ENCODE measurements around the gene C1QTNF8.

C1QTNF8 gene

GRCh38 chr16:1096169-1097082 lies at the start of gene C1QTNF8:
C1QTNF8 (minus strand) TSS chr16:1096244; CDS start chr16:1094922, 1,322 bp downstream.
- DNase-seq, result no peak

GRCh38 chr16:1145383-1146100 lies 49.5 kb upstream of the C1QTNF8 start:
- peak; percentile 97 for DNase-seq

GRCh38 chr16:1144476-1145382 lies 48.7 kb upstream of the C1QTNF8 start:
- peak; percentile 19 for DNase-seq

DNA sequence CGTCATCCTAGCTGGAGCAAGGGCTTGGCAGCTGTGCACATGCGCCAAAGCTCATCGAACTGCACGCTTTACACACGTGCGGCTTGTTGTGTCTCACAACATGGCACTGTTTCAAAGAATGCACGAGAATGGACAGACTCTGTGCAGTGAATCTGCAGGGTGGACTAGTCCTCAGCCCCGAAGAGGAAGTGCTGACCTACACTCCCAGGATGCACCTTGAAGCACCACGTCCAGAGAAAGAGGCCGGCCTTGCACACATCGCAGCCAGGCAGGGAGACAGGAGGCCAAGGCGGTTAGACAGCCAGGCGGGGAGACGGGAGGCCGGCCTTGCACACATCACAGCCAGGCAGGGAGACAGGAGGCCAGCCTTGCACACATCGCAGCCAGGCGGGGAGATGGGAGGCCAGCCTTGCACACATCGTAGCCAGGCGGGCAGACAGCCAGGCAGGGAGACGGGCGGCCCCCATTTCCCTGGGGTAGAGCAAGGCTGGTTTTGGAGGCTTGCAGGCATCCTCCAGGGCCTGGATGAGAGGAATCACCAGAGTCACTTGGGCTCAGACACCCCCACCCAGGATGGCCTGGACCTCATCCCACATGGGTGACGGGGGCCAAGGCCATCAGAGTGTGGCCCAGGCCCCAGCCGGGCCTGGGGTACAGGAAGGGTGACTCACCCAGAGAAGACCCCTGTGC lies 47.9 kb upstream of the C1QTNF8 start:
- no peak for DNase-seq

DNA sequence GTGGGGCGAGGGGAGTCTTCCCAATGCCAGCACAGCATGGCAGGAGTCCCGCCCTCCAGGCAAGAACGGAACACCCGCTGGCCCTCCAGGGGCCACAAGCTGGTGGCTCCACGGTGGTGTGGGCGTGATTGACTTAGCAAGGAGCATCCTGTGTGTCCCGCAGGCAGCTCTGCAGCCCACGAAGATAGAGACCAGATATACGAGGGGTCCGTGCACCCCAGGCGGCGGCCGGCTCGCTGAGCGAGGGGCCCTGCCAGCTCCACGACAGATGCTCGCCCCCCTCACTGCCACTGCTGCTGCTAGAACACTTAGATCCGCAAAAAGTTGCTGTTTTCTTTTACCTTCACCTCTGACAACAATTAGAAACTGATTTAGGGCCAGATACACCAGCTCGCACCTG lies 46.9 kb upstream of the C1QTNF8 start:
- DNase-seq, result peak; percentile 19

- no peak for DNase-seq
Observed at GRCh38 chr16:1141716-1142115, 45.7 kb upstream of the C1QTNF8 start.

DNA sequence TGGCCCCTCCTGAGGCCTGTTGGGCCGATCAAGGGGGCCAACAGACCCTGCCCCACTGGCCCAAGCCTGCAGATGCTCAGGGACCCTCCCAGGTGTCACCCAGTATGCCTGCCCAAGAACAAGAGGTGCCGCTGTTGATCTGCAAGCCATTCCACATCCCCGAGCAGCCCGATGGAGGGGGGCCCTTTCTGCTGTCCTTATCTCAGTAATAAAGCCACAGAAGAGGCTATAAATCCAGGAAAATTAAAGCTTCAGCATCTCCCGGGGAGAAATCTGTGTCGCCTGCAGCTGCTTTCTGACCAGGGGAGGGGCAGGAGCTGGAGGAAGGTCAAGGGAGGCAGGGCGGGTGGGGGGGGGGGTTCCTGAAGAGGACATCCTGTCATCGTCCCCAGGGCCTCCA lies 45.1 kb upstream of the C1QTNF8 start:
- DNase-seq, result no peak

- no peak for DNase-seq
Observed at GRCh38 chr16:1140582-1141162, 44.6 kb upstream of the C1QTNF8 start.

GRCh38 chr16:1137604-1138003 lies 41.6 kb upstream of the C1QTNF8 start:
- DNase-seq, result no peak

DNA sequence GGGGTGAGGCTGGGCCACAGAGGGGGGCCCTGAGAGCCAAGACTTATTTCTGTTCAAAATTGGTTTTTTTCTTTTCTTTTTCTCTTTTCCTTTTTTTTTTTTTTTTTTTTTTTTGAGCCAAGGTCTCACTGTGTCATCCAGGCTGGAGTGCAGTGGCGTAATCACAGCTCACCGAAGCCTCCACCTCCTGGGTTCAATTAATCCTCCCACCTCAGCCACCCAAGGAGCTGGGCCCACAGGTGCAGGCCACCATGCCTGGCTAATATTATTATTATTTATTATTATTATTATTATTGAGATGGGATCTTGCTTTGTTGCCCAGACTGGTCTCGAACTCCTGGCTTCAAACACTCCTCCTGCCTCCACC lies 39.4 kb upstream of the C1QTNF8 start:
- no peak for DNase-seq

DNA sequence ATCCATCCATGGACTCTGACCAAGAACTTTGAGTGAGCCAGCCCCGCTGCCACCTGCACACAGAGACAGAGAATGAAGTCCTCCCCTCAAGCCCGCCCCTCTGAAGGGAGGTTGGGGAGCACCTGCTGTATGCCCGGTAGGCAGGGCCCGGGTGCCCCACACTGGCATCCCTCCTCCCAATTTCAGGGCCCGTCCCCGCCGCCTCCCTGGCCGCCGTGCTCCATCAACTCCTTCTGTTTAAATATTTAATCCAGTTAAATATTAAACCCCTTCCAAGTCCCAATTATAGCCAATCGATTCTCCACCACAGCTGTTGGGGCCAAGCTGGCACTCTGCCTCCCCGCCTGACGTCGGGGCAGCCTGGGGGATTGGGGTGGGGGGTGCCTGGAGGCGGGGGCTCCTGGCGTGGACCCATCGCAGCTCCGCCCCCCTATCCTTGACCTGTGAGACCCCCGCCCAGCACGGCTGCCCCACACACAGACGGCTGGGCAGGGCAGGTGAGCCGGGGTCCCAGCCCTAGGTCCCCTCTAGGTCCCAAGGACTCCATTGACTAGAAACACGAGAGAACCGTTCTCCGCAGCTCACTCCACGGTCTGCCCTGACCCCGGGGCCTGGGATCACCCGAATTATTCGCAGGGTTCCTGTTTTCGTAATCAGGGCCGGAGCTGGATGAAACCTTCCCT lies 38.9 kb upstream of the C1QTNF8 start:
- DNase-seq, result no peak

- no peak for DNase-seq
Observed at GRCh38 chr16:1133810-1134520, 37.9 kb upstream of the C1QTNF8 start.

GRCh38 chr16:1133271-1133670 lies 37.2 kb upstream of the C1QTNF8 start:
- no peak for DNase-seq

- peak; percentile 54 for DNase-seq
Observed at GRCh38 chr16:1132431-1132830, 36.4 kb upstream of the C1QTNF8 start.

GRCh38 chr16:1131378-1131994 lies 35.4 kb upstream of the C1QTNF8 start:
- DNase-seq, result no peak

- no peak for DNase-seq
Observed at GRCh38 chr16:1130382-1130781, 34.3 kb upstream of the C1QTNF8 start.

GRCh38 chr16:1129106-1129960 lies 33.3 kb upstream of the C1QTNF8 start:
- DNase-seq, result no peak

- no peak for DNase-seq
Observed at GRCh38 chr16:1127971-1128715, 32.1 kb upstream of the C1QTNF8 start.

GRCh38 chr16:1127101-1127500 lies 31.1 kb upstream of the C1QTNF8 start:
- no peak for DNase-seq

Data from NCI-H69 (cell line).